Amygdala (tissue), 56 donors: ENCODE data around the gene PCDHA7.
"Not testable (repeated sequence)": the region's sequence is repeated elsewhere in the genome, so short reads cannot be mapped to it uniquely, and the experiment has no call there.

Experiments
- DNase-seq, 56 donors: peaks; one replicate each; lab custom pipeline; 2025; lab: John Stamatoyannopoulos, UW

The PCDHA7 gene, protein sequence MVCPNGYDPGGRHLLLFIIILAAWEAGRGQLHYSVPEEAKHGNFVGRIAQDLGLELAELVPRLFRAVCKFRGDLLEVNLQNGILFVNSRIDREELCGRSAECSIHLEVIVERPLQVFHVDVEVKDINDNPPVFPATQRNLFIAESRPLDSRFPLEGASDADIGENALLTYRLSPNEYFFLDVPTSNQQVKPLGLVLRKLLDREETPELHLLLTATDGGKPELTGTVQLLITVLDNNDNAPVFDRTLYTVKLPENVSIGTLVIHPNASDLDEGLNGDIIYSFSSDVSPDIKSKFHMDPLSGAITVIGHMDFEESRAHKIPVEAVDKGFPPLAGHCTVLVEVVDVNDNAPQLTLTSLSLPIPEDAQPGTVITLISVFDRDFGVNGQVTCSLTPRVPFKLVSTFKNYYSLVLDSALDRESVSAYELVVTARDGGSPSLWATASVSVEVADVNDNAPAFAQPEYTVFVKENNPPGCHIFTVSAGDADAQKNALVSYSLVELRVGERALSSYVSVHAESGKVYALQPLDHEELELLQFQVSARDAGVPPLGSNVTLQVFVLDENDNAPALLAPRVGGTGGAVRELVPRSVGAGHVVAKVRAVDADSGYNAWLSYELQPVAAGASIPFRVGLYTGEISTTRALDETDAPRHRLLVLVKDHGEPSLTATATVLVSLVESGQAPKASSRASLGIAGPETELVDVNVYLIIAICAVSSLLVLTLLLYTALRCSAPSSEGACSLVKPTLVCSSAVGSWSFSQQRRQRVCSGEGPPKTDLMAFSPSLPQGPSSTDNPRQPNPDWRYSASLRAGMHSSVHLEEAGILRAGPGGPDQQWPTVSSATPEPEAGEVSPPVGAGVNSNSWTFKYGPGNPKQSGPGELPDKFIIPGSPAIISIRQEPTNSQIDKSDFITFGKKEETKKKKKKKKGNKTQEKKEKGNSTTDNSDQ

DNA sequence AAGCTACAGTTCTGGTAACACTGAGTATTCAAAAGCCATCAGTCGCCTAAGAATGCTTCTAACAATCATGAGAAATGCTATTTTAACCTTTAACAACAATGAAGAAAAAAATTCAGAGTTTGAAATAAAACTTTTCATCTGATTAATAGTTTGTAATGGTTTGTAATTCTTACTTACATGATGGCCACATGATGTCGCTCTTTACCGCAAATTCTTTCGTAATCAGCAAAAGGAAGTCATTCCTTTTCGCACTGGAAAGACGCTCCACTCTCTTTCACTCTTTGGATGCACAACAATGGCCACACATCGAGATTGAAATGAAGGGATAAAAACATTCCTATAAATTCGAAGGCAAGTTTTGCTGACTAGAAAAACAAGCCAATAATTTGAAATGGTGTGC, at the start of gene PCDHA7:
Gene PCDHA7 (plus strand): TSS at position 277 of the 400 bp plus-strand sequence. CDS start 115 bp downstream, at position 392.
- no peak for DNase-seq

DNA sequence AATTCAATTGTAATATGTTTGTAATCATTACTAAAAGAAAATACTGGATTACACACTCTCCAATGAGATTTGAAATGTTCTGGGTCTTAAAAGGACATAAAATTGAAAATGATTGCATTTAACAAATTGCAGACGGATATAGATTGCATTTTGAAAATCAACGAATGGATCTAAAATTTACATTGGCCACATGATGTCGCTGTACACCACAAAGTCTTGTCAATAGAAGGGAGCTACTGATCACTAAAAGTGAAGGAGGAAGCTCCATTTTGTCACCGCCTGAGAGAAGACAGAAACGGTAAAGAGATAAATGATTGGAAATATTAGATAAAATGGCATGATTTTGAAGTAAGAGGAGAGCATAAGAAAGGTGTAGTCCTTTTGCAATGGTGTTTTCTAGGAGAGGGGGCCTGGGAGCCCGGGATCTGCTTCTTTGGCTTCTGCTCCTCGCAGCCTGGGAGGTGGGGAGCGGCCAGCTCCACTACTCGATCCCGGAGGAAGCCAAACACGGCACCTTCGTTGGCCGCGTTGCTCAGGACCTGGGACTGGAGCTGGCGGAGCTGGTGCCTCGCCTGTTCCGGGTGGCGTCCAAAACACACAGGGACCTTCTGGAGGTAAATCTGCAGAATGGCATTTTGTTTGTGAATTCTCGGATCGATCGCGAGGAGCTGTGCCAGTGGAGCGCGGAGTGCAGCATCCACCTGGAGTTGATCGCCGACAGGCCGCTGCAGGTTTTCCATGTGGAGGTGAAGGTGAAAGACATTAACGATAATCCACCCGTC, 48.0 kb upstream of the PCDHA7 start, which contains the start of gene PCDHA1:
Gene PCDHA1 (plus strand): TSS at position 236 of the 782 bp plus-strand sequence.
- DNase-seq = no peak

DNA sequence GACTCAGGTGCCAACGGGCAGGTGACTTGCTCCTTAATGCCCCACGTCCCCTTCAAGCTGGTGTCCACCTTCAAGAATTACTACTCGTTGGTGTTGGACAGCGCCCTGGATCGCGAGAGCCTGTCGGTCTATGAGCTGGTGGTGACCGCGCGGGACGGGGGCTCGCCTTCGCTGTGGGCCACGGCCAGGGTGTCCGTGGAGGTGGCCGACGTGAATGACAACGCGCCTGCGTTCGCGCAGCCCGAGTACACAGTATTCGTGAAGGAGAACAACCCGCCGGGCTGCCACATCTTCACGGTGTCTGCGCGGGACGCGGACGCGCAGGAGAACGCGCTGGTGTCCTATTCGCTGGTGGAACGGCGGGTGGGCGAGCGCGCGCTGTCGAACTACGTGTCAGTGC, 46.6 kb upstream of the PCDHA7 start:
- not testable (repeated sequence) for DNase-seq

DNA sequence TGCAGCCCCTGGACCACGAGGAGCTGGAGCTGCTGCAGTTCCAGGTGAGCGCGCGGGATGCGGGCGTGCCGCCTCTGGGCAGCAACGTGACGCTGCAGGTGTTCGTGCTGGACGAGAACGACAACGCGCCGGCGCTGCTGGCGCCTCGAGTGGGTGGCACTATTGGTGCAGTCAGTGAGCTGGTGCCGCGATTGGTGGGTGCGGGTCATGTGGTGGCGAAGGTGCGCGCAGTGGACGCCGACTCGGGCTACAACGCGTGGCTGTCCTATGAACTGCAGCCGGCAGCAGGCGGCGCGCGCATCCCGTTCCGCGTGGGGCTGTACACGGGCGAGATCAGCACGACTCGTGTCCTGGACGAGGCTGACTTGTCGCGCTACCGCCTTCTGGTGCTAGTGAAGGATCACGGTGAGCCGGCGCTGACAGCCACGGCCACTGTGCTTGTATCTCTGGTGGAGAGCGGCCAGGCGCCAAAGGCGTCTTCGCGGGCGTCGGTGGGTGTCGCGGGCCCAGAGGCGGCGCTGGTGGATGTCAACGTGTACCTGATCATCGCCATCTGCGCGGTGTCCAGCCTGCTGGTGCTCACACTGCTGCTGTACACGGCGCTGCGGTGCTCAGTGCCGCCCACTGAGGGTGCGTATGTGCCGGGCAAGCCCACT, 46.1 kb upstream of the PCDHA7 start:
- not testable (repeated sequence) for DNase-seq

DNA sequence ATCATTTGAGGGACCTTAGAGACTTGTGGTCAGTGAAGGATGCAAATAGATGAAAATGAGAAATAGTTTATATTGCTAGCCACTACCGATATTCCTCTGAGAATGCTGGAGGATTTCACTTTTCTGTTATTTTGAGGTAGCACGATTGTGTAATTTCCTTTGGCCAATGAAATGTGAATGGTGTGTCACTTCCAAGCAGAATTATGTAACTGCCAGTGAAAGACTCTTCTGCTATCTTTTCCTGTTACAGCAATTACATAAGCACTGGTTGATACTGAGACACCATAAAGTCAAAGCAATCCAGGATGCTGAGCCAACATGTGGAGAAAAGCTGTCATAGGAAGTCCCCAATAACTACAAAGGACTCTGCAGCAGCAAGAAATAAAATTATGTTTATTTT, 43.0 kb upstream of the PCDHA7 start:
- no peak for DNase-seq

DNA sequence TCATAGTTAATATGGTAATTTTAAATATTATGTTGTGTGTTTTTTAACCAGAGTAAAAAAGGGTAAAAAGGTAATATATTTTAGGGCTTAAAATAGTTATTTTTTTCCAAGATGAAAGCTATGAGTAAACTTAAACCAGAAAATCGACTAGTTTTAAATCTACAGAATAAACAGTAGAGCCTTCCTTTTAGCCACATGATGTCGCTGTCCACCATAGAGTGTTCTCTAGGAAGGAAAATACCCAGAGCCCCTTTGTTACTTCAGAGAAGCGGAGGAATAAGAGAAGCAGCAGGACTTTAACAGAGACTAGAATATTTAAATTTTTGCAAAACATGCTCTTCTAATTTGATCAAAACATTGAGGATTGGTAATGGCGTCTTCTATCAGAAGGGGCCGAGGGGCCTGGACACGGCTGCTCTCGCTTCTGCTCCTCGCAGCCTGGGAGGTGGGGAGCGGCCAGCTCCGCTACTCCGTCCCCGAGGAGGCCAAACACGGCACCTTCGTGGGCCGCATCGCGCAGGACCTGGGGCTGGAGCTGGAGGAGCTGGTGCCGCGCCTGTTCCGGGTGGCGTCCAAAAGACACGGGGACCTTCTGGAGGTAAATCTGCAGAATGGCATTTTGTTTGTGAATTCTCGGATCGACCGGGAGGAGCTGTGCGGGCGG, 39.3 kb upstream of the PCDHA7 start, which contains the start of gene PCDHA2:
Gene PCDHA2 (plus strand): TSS at position 258 of the 664 bp plus-strand sequence.
- DNase-seq = peak in 1 of 56 donors; percentile 22

DNA sequence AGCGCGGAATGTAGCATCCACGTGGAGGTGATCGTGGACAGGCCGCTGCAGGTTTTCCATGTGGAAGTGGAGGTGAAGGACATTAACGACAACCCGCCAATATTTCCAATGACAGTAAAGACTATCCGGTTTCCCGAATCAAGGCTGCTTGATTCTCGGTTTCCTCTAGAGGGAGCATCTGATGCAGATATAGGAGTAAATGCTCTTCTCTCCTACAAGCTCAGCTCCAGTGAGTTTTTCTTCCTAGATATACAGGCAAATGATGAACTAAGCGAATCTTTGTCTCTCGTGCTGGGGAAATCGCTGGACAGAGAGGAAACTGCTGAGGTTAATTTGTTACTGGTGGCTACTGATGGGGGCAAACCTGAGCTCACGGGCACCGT, 38.8 kb upstream of the PCDHA7 start:
- peak in 1 of 56 donors; percentile 14 for DNase-seq

DNA sequence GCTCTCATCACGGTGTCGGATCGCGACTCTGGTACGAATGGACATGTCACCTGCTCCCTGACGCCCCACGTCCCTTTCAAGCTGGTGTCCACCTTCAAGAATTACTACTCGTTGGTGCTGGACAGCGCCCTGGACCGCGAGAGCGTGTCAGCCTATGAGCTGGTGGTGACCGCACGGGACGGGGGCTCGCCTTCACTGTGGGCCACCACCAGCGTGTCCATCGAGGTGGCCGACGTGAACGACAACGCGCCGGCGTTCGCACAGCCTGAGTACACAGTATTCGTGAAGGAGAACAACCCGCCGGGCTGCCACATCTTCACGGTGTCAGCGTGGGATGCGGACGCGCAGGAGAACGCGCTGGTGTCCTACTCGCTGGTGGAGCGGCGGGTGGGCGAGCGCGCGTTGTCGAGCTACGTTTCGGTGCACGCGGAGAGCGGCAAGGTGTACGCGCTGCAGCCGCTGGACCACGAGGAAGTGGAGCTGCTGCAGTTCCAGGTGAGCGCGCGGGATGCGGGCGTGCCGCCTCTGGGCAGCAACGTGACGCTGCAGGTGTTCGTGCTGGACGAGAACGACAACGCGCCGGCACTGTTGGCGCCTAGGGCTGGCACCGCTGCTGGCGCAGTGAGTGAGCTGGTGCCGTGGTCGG, 37.9 kb upstream of the PCDHA7 start:
- DNase-seq = not testable (repeated sequence)

DNA sequence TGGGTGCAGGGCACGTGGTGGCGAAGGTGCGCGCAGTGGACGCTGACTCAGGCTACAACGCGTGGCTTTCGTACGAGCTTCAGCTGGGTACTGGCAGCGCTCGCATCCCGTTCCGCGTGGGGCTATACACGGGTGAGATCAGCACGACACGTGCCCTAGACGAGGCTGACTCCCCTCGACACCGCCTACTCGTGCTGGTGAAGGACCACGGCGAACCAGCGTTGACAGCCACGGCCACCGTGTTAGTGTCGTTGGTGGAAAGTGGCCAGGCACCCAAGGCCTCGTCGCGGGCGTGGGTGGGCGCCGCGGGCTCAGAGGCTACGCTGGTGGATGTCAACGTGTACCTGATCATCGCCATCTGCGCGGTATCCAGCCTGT, 37.4 kb upstream of the PCDHA7 start:
- DNase-seq = no peak

DNA sequence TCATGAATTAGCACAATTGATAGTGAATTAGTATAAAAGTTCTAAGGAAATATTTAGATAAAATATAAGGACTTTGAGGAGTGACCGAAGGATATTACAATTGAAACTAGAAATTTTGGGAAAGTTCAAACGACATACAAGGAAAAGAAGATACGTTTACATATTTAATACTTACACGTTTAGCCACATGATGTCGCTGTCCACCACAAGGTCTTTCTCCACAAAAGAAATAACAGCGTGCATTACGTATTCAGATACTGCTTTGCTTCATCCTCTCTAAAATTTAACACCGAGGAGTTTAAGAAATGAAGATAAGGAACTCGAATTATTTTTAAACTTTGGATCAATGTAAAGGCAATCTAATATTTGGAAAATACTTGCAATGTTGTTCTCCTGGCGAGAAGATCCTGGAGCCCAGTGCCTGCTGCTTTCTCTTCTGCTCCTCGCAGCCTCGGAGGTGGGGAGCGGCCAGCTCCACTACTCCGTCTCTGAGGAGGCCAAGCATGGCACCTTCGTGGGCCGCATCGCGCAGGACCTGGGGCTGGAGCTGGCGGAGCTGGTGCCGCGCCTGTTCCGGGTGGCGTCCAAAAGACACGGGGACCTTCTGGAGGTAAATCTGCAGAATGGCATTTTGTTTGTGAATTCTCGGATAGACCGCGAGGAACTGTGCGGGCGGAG, 33.1 kb upstream of the PCDHA7 start, which contains the start of gene PCDHA3:
Gene PCDHA3 (plus strand): TSS at position 242 of the 678 bp plus-strand sequence.
- DNase-seq = peak in 4 of 56 donors; percentile 4 to 51 (median 18)

DNA sequence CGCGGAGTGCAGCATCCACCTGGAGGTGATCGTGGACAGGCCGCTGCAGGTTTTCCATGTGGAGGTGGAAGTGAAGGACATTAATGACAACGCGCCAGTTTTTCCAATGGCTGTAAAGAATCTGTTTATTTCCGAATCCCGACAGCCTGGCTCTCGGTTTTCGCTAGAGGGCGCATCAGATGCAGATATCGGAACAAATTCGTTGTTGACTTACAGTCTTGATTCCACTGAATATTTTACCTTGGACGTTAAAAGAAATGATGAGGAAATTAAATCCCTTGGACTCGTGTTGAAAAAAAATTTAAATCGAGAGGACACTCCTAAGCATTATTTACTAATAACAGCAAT, 32.6 kb upstream of the PCDHA7 start:
- peak in 6 of 56 donors; percentile 7 to 40 (median 30) for DNase-seq

DNA sequence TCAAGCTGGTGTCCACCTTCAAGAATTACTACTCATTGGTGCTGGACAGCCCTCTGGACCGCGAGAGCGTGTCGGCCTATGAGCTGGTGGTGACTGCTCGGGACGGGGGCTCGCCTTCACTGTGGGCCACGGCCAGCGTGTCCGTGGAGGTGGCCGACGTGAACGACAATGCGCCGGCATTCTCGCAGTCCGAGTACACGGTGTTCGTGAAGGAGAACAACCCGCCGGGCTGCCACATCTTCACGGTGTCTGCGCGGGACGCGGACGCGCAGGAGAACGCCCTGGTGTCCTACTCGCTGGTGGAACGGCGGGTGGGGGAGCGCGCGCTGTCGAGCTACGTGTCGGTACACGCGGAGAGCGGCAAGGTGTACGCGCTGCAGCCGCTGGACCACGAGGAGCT, 31.7 kb upstream of the PCDHA7 start:
- not testable (repeated sequence) for DNase-seq

DNA sequence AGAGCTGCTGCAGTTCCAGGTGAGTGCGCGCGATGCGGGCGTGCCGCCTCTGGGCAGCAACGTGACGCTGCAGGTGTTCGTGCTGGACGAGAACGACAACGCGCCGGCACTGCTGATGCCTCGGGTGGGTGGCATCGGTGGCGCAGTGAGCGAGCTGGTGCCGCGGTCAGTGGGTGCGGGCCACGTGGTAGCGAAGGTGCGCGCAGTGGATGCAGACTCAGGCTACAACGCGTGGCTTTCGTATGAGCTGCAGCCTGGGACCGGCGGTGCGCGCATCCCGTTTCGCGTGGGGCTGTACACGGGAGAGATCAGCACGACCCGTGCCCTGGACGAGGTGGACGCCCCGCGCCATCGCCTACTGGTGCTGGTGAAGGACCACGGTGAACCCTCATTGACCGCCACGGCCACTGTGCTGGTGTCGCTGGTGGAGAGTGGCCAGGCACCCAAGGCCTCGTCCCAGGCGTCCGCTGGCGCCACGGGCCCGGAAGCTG, 31.2 kb upstream of the PCDHA7 start:
- DNase-seq = no peak

DNA sequence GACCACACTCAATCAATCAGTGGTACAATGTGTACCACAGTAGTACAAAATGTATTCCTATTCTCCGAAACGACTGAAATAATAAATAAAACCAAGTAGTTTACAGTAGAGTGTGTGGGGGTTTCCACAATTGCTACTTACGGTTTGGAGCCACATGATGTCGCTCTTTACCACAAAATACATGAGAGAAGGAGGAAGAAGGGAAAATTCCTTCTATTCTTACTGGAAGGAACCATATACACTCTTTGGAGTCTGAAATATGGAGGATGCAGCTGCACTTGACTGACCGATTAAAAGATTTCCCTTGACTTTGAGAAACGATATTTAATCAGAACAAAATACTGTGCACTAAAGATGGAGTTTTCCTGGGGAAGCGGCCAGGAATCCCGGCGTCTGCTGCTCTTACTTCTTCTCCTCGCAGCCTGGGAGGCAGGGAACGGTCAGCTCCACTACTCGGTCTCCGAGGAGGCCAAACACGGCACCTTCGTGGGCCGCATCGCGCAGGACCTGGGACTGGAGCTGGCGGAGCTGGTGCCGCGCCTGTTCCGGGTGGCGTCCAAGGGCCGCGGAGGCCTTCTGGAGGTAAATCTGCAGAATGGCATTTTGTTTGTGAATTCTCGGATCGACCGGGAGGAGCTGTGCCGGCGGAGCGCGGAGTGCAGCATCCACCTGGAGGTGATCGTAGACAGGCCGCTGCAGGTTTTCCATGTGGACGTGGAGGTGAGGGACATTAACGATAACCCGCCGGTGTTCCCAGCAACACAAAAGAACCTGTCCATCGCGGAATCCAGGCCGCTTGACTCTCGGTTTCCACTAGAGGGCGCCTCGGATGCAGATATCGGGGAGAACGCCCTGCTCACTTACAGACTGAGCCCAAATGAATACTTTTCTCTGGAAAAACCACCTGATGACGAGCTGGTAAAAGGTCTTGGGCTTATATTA, 27.0 kb upstream of the PCDHA7 start, which contains the start of gene PCDHA4:
Gene PCDHA4 (plus strand): TSS at position 235 of the 942 bp plus-strand sequence.
- peak in 15 of 56 donors; percentile 11 to 66 (median 35) for DNase-seq

DNA sequence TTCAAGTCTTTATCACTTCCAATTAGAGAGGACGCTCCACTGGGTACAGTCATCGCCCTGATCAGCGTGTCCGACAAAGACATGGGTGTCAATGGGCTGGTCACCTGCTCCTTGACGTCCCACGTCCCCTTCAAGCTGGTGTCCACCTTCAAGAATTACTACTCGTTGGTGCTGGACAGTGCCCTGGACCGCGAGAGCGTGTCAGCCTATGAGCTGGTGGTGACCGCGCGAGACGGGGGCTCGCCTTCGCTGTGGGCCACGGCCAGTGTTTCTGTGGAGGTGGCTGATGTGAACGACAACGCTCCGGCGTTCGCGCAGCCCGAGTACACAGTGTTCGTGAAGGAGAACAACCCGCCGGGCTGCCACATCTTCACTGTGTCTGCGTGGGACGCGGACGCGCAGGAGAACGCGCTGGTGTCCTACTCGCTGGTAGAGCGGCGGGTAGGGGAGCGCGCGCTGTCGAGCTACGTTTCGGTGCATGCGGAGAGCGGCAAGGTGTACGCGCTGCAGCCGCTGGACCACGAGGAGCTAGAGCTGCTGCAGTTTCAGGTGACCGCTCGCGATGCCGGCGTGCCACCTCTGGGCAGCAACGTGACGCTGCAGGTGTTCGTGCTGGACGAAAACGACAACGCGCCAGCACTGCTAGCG, 25.7 kb upstream of the PCDHA7 start:
- not testable (repeated sequence) for DNase-seq

DNA sequence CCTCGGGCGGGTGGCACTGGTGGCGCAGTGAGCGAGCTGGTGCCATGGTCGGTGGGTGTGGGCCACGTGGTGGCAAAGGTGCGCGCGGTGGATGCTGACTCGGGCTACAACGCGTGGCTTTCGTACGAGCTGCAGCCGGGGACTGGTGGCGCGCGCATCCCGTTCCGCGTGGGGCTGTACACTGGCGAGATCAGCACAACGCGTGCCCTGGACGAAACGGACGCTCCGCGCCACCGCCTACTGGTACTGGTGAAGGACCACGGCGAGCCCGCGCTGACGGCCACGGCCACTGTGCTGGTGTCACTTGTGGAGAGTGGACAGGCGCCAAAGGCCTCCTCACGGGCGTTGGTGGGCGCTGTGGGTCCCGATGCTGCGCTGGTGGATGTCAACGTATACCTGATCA, 25.2 kb upstream of the PCDHA7 start:
- no peak for DNase-seq
